Rectal smooth muscle tissue (tissue), 1 donor: ENCODE results near the gene SLC25A28.

Source experiments
- H3K27ac ChIP-seq: one replicate; pipeline ENCODE4 v1.7.0; 2013; ENCODE audit warnings: low read depth, low read length, inconsistent platforms
- H3K27me3 ChIP-seq: one replicate; pipeline ENCODE4 v1.7.0; 2013; ENCODE audit warnings: low read length; ENCODE audit not compliant: control insufficient read depth, insufficient read depth
- H3K36me3 ChIP-seq: one replicate; pipeline ENCODE4 v1.7.0; 2013; ENCODE audit warnings: low read length; ENCODE audit not compliant: control insufficient read depth, insufficient read depth
- H3K4me1 ChIP-seq: one replicate; pipeline ENCODE4 v1.7.0; 2013; ENCODE audit warnings: low read length; ENCODE audit not compliant: control insufficient read depth, insufficient read depth
- H3K4me3 ChIP-seq: one replicate; pipeline ENCODE4 v1.7.0; 2013; ENCODE audit warnings: low read length
- H3K9ac ChIP-seq: one replicate; pipeline ENCODE4 v1.7.0; 2013; ENCODE audit warnings: low read length

The SLC25A28 gene, protein sequence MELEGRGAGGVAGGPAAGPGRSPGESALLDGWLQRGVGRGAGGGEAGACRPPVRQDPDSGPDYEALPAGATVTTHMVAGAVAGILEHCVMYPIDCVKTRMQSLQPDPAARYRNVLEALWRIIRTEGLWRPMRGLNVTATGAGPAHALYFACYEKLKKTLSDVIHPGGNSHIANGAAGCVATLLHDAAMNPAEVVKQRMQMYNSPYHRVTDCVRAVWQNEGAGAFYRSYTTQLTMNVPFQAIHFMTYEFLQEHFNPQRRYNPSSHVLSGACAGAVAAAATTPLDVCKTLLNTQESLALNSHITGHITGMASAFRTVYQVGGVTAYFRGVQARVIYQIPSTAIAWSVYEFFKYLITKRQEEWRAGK

DNA sequence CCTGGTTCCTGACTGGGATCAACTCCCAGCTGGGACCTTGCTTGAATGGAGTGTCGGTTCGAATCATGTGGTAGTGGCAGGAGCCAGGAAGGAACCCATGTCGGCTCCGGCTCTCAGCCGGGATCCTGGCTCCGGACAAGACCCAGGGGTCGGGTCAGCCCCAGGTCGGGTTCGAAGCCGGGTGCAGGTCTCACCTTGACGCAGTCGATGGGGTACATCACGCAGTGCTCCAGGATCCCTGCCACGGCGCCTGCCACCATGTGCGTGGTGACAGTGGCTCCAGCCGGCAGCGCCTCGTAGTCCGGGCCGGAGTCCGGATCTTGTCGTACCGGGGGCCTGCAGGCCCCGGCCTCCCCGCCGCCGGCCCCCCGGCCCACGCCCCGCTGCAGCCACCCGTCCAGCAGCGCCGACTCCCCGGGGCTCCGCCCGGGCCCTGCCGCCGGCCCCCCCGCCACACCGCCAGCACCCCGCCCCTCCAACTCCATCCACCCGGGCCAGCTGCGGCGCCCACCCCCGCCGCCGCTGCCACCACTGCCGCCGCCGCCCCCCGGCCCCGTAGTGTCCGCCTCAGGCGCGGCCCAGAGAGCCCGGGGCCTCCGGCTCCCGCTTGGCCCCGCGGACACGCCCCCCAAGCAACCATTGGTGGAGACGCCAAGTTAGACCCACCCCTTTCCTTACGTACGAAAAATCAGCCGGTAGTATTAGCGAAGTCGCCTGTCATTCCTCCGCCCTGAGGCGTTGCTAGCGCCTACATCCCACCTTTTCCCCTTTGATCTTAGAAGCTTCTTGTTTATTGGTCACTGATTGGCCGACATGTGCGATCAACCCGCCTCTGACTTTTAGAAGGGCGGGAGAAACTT lies at the start of gene SLC25A28:
TSS of gene SLC25A28 (minus strand) at position 589 of the 860 bp plus-strand sequence. CDS start at position 485, 104 bp downstream.
- Histone ChIP-seq H3K36me3 (no peaks in the 10 kb centered on the region), H3K27me3 (no peaks in the 10 kb centered on the region), H3K4me3 (peak within 1 kb of the TSS; percentile 84), H3K27ac (peak within 1 kb of the TSS; percentile 95), H3K9ac (peak within 1 kb of the TSS; percentile 95), H3K4me1 (peaks cover 25% of the 10 kb centered on the region)

- H3K27ac ChIP-seq, result no peak overlapping the region
Observed at GRCh38 chr10:99667108-99667751, 47.0 kb upstream of the SLC25A28 start.

GRCh38 chr10:99665304-99665703 lies 45.1 kb upstream of the SLC25A28 start:
- H3K4me1 ChIP-seq, result no peaks in the 10 kb centered on the region
- no peak overlapping the region for H3K4me3 ChIP-seq
- no peak overlapping the region for H3K9ac ChIP-seq
- H3K27ac ChIP-seq, result no peak overlapping the region
- H3K36me3 ChIP-seq, result peaks cover 6% of the 10 kb centered on the region
- no peaks in the 10 kb centered on the region for H3K27me3 ChIP-seq

More at GRCh38 chr10:99667108-99667751, 47.0 kb upstream of the SLC25A28 start:
- Histone ChIP-seq H3K4me3 (no peak overlapping the region), H3K36me3 (peaks cover 7% of the 10 kb centered on the region), H3K4me1 (no peaks in the 10 kb centered on the region), H3K27me3 (no peaks in the 10 kb centered on the region), H3K9ac (no peak overlapping the region)

GRCh38 chr10:99661377-99661763 lies 41.1 kb upstream of the SLC25A28 start:
- peaks cover 2% of the 10 kb centered on the region for H3K4me1 ChIP-seq
- no peak overlapping the region for H3K9ac ChIP-seq
- H3K36me3 ChIP-seq, result peaks cover 6% of the 10 kb centered on the region
- no peak overlapping the region for H3K4me3 ChIP-seq
- H3K27me3 ChIP-seq, result no peaks in the 10 kb centered on the region
- H3K27ac ChIP-seq, result no peak overlapping the region

- Histone ChIP-seq H3K27me3 (no peaks in the 10 kb centered on the region), H3K27ac (no peak overlapping the region), H3K4me3 (no peak overlapping the region), H3K36me3 (peaks cover 6% of the 10 kb centered on the region), H3K4me1 (peaks cover 2% of the 10 kb centered on the region), H3K9ac (no peak overlapping the region)
Observed at GRCh38 chr10:99660662-99661376, 40.6 kb upstream of the SLC25A28 start.

- H3K9ac ChIP-seq, result peak overlapping the region; percentile 6
- H3K36me3 ChIP-seq, result peaks cover 6% of the 10 kb centered on the region
- no peak overlapping the region for H3K27ac ChIP-seq
- peak overlapping the region; percentile 92 for H3K4me3 ChIP-seq
- no peaks in the 10 kb centered on the region for H3K27me3 ChIP-seq
- H3K4me1 ChIP-seq, result peaks cover 2% of the 10 kb centered on the region
Observed at GRCh38 chr10:99659868-99660366, 39.7 kb upstream of the SLC25A28 start.

DNA sequence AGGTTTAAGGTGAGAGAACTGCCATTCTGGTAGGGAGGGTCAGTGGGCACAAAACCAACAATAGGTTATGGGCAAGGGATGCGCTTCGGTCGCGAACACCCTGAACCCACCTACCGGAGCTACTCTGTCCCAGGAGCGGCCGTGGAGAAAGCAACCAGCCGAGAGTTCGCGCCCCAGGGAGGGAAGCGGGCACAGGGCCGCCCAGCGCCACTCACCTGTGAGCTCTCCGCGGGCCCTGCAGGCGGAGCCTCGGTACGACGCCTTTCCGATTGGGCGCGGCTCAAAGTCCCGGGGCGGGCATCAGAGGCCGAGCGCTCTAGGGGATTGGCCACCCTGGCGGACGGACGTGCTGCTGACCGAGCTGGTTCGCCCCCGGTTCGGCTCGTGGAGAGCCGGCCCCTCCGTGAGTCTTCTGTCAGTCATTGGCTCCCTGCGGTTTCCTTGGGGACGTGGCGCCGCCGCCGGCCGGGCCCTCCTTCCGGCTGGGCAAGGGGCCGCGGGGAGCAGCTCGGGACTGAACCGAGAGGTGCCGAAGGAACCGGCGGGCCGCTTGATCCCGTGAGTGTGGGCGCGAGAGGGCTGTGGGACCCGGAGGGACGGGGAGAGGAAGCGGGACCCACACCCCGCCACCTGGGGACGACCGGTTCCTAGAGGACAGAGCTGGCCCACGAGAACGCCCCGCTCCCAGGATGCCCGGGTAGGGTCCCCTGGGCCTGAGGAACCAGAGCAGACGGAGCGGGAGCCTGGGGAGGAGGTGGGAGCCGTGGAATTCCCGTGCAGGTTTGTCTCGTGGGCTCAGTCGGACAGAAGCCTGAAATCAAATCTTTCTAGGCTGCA lies 39.0 kb upstream of the SLC25A28 start, which contains the start of gene ENTPD7:
TSS of gene ENTPD7 (plus strand) at position 479 of the 837 bp plus-strand sequence. CDS start 448 bp downstream, outside the sequence.
- Histone ChIP-seq H3K4me3 (peak within 1 kb of the TSS; percentile 92), H3K36me3 (peaks cover 6% of the 10 kb centered on the region), H3K27me3 (no peaks in the 10 kb centered on the region), H3K27ac (no peak within 1 kb of the TSS), H3K4me1 (peaks cover 2% of the 10 kb centered on the region), H3K9ac (peak within 1 kb of the TSS; percentile 39)

DNA sequence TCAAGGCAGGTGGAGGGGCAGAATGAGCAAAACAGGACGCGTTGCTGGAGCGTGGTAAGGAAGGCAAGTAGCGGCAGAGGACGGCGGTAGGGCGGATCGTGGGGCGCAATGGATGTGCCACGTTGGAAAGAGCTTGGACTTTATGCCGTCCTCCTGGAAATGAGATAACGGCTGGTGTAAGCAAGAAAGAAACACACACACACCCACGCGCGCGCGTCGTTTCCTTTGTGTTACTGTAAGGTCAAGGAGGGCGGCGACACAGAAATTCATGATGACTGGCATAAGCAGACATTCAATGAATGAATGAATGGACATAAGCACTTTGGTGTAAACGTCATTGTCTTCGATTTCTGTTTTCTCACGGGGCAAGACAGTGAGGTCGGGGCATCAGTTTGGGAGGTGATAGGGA lies 38.4 kb upstream of the SLC25A28 start:
- H3K27ac ChIP-seq, result no peak overlapping the region
- H3K27me3 ChIP-seq, result no peaks in the 10 kb centered on the region
- peak overlapping the region; percentile 39 for H3K9ac ChIP-seq
- peak overlapping the region; percentile 92 for H3K4me3 ChIP-seq
- peaks cover 6% of the 10 kb centered on the region for H3K36me3 ChIP-seq
- peaks cover 2% of the 10 kb centered on the region for H3K4me1 ChIP-seq

GRCh38 chr10:99656199-99657064 lies 36.2 kb upstream of the SLC25A28 start:
- no peaks in the 10 kb centered on the region for H3K36me3 ChIP-seq
- H3K27me3 ChIP-seq, result no peaks in the 10 kb centered on the region
- H3K4me1 ChIP-seq, result peaks cover 2% of the 10 kb centered on the region
- H3K9ac ChIP-seq, result no peak overlapping the region
- H3K27ac ChIP-seq, result no peak overlapping the region
- H3K4me3 ChIP-seq, result no peak overlapping the region

- Histone ChIP-seq H3K27ac (no peak overlapping the region), H3K36me3 (no peaks in the 10 kb centered on the region), H3K9ac (no peak overlapping the region), H3K4me3 (no peak overlapping the region), H3K4me1 (peaks cover 2% of the 10 kb centered on the region), H3K27me3 (no peaks in the 10 kb centered on the region)
Observed at GRCh38 chr10:99654390-99655175, 34.3 kb upstream of the SLC25A28 start.
